Measurements from ENCODE around the gene COPS7A. TPM values are rescaled to one million over a fixed set of nuclear protein-coding genes. Genes with fewer than 3 reads are reported as not detected.

Gene COPS7A
- total RNA-seq, 1 donor from 2014 or later: 35.8 TPM

DNA sequence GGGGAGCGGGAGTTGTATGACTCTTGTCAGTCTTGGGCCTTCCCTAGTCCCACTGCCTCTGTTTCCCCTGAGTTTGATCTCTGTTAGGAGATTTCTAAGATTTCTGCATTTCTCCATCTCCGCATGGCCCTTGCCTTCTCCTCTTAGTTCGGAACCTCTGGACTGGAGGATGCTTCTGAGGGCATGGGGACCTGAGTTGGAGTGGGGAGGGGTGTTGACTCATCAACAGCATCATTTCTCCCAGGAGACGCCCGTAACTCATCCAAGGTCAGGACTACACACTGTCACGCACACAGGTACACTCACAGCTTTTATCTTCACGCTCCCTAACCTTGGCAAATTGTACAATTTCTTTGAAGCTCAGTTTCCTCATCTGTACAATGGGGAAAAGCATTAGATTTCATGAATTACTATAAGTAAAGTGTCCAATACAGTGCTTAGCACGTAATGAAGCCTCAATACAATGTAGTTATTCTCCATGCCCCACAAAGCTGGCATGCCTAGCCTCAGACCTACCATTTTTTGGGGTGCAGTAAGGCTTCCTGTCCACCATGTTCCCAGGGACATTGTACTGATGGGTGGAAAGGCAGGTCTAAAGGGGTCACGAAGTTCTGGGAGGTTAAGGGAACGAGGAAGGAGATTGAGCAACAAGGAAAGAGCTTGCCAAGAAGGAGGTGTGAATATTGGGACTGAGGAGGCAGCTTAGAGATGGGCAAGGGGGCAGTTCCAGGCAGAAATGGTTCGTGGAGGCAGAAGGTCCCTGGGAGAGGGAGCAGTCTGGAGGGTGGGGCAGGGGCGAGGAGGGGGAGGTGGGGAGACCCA, 47.9 kb downstream of the COPS7A start:
- ChIA-PET POLR2A (interaction anchor here (2.4 kb wide), 1 partner anchor 19 kb away, joined by 8 read pairs; the partner anchor contains the start of gene MLF2), CTCF (interaction anchor here (1.0 to 1.4 kb wide), 3 partner anchors 18 to 53 kb away, joined by 3 read pairs; partner anchors contain the start of gene MLF2)
- Mint-ChIP-seq H3K27me3 (peaks cover 74% of the 10 kb centered on the region), H3K36me3 (ENCODE audit: low read depth) (no peaks in the 10 kb centered on the region), H3K27ac (no peak overlapping the region), H3K4me1 (peaks cover 19% of the 10 kb centered on the region), H3K9me3 (no peaks in the 10 kb centered on the region), H3K4me3 (no peak overlapping the region)
- TF ChIP-seq, protein P1, sequence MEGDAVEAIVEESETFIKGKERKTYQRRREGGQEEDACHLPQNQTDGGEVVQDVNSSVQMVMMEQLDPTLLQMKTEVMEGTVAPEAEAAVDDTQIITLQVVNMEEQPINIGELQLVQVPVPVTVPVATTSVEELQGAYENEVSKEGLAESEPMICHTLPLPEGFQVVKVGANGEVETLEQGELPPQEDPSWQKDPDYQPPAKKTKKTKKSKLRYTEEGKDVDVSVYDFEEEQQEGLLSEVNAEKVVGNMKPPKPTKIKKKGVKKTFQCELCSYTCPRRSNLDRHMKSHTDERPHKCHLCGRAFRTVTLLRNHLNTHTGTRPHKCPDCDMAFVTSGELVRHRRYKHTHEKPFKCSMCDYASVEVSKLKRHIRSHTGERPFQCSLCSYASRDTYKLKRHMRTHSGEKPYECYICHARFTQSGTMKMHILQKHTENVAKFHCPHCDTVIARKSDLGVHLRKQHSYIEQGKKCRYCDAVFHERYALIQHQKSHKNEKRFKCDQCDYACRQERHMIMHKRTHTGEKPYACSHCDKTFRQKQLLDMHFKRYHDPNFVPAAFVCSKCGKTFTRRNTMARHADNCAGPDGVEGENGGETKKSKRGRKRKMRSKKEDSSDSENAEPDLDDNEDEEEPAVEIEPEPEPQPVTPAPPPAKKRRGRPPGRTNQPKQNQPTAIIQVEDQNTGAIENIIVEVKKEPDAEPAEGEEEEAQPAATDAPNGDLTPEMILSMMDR (IDR thresholded peaks at IDR 0.05): no peak
- intact Hi-C loops (cut with micrococcal nuclease): no loop called here
- DNase-seq (no peak), ATAC-seq (ENCODE audit: low read depth) (no peak)

DNA sequence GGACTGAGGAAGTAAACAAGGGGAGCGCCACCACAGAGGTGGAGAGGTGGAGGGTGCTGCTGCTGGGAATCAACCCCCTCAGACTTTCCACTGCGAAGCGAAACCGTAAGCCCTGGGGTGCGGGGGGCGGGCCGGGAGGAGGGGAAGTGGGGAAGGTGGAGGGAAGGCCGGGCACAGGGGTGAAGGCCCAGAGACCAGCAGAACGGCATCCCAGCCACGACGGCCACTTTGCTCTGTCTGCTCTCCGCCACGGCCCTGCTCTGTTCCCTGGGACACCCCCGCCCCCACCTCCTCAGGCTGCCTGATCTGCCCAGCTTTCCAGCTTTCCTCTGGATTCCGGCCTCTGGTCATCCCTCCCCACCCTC, 48.5 kb downstream of the COPS7A start, which contains the start of gene LAG3:
TSS of gene LAG3 (plus strand) at position 190 of the 365 bp plus-strand sequence. CDS start 333 bp downstream, outside the sequence.
- TF ChIP-seq, protein P1 (IDR thresholded peaks at IDR 0.05): no peak
- Mint-ChIP-seq H3K9me3 (no peaks in the 10 kb centered on the region), H3K4me1 (peaks cover 14% of the 10 kb centered on the region), H3K36me3 (ENCODE audit: low read depth) (no peaks in the 10 kb centered on the region), H3K27ac (no peak within 1 kb of the TSS), H3K27me3 (peaks cover 73% of the 10 kb centered on the region), H3K4me3 (no peak within 1 kb of the TSS)
- DNase-seq (no peak), ATAC-seq (ENCODE audit: low read depth) (peak; percentile 57)
- intact Hi-C loops (cut with micrococcal nuclease): no loop called here
- ChIA-PET CTCF (interaction anchor here (1.4 kb wide), 1 partner anchor 19 kb away, joined by 3 read pairs; the partner anchor contains the start of gene MLF2), POLR2A (interaction anchor here (2.4 kb wide), 1 partner anchor 19 kb away, joined by 8 read pairs; the partner anchor contains the start of gene MLF2)

DNA sequence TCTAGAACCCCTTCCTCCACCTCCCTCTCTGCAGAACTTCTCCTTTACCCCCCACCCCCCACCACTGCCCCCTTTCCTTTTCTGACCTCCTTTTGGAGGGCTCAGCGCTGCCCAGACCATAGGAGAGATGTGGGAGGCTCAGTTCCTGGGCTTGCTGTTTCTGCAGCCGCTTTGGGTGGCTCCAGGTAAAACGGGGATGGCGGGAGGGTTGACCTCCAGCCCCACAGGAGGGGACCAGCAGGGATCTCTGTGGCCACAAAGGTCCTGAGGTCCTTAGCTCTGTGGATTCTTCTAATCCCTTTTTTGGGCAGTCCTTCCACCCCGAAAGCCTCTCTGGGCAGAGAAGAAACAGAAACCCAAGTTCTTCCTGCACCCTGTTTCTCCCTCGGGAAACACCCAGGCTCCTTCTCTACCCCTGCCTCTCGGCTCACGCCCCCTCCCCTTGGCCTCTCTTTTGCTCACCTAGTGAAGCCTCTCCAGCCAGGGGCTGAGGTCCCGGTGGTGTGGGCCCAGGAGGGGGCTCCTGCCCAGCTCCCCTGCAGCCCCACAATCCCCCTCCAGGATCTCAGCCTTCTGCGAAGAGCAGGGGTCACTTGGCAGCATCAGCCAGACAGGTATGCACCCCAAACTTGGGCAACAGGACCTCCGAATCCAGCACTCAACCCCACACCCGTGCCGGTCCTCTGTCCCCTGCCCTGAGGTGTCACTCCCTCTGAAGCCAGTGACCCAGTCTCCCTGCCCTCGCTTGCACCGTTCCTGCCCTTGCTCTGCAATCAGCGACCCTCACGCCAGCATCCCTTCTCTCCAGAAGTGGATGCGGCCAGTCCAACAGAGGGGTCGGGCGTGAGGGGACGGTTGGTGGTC, 49.1 kb downstream of the COPS7A start:
- ATAC-seq (ENCODE audit: low read depth) (no peak), DNase-seq (no peak)
- Mint-ChIP-seq H3K36me3 (ENCODE audit: low read depth) (no peaks in the 10 kb centered on the region), H3K27me3 (peaks cover 74% of the 10 kb centered on the region), H3K9me3 (no peaks in the 10 kb centered on the region), H3K4me1 (peaks cover 8% of the 10 kb centered on the region), H3K27ac (no peak overlapping the region), H3K4me3 (no peak overlapping the region)
- intact Hi-C loops (cut with micrococcal nuclease): no loop called here
- CTCF ChIA-PET: no interaction called here
- TF ChIP-seq, protein P1 (IDR thresholded peaks at IDR 0.05): no peak
- POLR2A ChIA-PET: no interaction called here

DNA sequence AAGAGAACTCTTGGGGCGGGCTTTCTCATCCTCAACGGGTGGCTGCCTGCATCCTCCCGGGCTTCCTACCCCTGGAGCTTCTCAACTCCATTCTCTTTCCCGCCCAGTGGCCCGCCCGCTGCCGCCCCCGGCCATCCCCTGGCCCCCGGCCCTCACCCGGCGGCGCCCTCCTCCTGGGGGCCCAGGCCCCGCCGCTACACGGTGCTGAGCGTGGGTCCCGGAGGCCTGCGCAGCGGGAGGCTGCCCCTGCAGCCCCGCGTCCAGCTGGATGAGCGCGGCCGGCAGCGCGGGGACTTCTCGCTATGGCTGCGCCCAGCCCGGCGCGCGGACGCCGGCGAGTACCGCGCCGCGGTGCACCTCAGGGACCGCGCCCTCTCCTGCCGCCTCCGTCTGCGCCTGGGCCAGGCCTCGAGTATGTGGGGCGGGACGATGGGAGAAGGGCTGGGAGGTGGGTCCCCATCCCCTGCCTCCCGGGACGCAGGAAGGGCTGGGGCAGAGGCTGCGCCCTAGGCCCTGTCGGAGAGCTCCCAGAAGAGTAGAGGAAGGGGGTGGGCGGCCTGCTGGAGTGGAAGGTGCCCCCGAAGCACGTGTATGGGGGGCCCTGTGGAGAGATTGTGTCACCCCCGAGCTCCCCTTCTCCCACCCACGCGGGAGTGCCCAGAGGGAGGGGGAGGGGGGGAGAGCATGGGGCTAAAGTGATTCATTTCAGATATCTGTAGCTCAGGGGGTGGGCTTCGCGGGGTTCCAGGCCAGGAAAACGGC, 49.9 kb downstream of the COPS7A start:
- H3K4me3 Mint-ChIP-seq: no peak overlapping the region
- H3K9me3 Mint-ChIP-seq: no peaks in the 10 kb centered on the region
- peaks cover 73% of the 10 kb centered on the region for H3K27me3 Mint-ChIP-seq
- intact Hi-C loops (cut with micrococcal nuclease): no loop called here
- CTCF ChIA-PET: no interaction called here
- peaks cover 13% of the 10 kb centered on the region for H3K4me1 Mint-ChIP-seq
- no peak overlapping the region for H3K27ac Mint-ChIP-seq
- POLR2A ChIA-PET: interaction anchor here (0.9 kb wide), 1 partner anchor 21 kb away, joined by 3 read pairs; the partner anchor contains the start of gene MLF2
- H3K36me3 Mint-ChIP-seq (ENCODE audit: low read depth): no peaks in the 10 kb centered on the region
- DNase-seq: no peak
- TF ChIP-seq, protein P1 (IDR thresholded peaks at IDR 0.05): no peak
- ATAC-seq (ENCODE audit: low read depth): no peak

All from activated B cell treated with CpG ODN at 0.5 μM for 24 hours (primary cell).